Natural killer cell treated with Interleukin-12 subunit alpha and Interleukin-12 subunit beta and Interleukin-15 and Interleukin-18, amount 100 ng/mL, for 72 hours (primary cell): ENCODE measurements around the gene HMGXB3. TPM values are rescaled to one million over a fixed set of nuclear protein-coding genes. Genes with fewer than 3 reads are reported as not detected.
"Not testable (repeated sequence)": the region's sequence is repeated elsewhere in the genome, so short reads cannot be mapped to it uniquely, and the experiment has no call there.

Experiments
- ATAC-seq, 2 donors: fragments of 150-1000 bp; cut with Tn5 transposase in 1 of 2; sonication (Bioruptor Pico), chemical (Tn5 transposase) in 1 of 2; 2 replicates each; pipeline ENCODE4 v1.10.0; 2021
- DNase-seq: peaks from one replicate; pipeline ENCODE4 v3.0.0; 2022; ENCODE audit warnings: low spot score
- H3K27ac Mint-ChIP-seq, 2 donors: 1 replicate in 1 of 2; 2 replicates in 1 of 2; pipeline ENCODE4 v1.8.0; 2022; ENCODE audit warnings: mixed read lengths in 2 of 2, mild to moderate bottlenecking in 1 of 2, moderate library complexity in 1 of 2
- H3K27me3 Mint-ChIP-seq, 2 donors: 1 replicate in 1 of 2; 2 replicates in 1 of 2; pipeline ENCODE4 v1.8.0; 2022; ENCODE audit warnings: mixed read lengths in 2 of 2
- H3K36me3 Mint-ChIP-seq: one replicate; pipeline ENCODE4 v1.8.0; 2022; ENCODE audit warnings: mixed read lengths
- H3K4me1 Mint-ChIP-seq, 2 donors: 1 replicate in 1 of 2; 2 replicates in 1 of 2; pipeline ENCODE4 v1.8.0; 2022; ENCODE audit warnings: low read depth in 2 of 2, mixed read lengths in 2 of 2, mild to moderate bottlenecking in 1 of 2
- H3K4me3 Mint-ChIP-seq: one replicate; pipeline ENCODE4 v1.8.0; 2022; ENCODE audit warnings: mixed read lengths
- H3K9me3 Mint-ChIP-seq: 2 replicates; pipeline ENCODE4 v1.8.0; 2022; ENCODE audit warnings: mixed read lengths
- total RNA-seq, 2 donors: library from RNA; stranded (reverse); gene quantifications; one replicate each; pipeline ENCODE4 v1.2.3, GENCODE V29; 2022

Gene HMGXB3
- total RNA-seq, 2 donors from 2014 or later, result 47.5 to 76.7 TPM

DNA sequence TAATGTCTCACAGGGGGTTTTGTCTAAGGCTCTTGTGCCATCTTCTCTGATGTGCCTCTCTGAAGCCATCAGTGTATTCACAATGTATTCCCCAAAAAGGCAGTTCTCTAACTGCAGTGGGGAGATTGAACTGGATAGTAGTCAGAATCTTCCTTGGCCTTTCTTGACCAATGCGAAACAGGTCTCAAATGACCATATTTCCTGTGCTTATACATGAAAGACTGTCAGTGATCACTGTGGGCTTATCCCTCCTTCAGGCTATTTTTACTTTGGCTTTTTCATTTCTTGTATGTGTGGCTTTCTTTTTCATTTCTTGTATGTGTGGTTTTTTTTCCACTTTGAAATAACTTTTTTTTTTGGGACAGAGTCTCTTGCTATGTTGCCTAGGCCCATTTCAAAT is 19.7 kb downstream of the HMGXB3 start:
- Mint-ChIP-seq H3K4me3 (no peak overlapping the region), H3K36me3 (peaks cover 65% of the 10 kb centered on the region), H3K4me1 (peaks cover 9 to 12% of the 10 kb centered on the region in 2 donors), H3K27ac (no peak overlapping the region), H3K27me3 (no peaks in the 10 kb centered on the region), H3K9me3 (no peaks in the 10 kb centered on the region)
- DNase-seq (no peak), ATAC-seq (no peak)

- DNase-seq (no peak), ATAC-seq (no peak)
- H3K9me3 Mint-ChIP-seq, result no peaks in the 10 kb centered on the region
- H3K4me3 Mint-ChIP-seq, result no peak overlapping the region
- H3K36me3 Mint-ChIP-seq, result peaks cover 56% of the 10 kb centered on the region
- peak overlapping the region in 1 of 2 donors; percentile 60 for H3K27ac Mint-ChIP-seq
- H3K27me3 Mint-ChIP-seq, result no peaks in the 10 kb centered on the region
- H3K4me1 Mint-ChIP-seq, result peaks cover 9 to 12% of the 10 kb centered on the region in 2 donors
Observed at GRCh38 chr5:150021491-150022157, 21.1 kb downstream of the HMGXB3 start.

DNA sequence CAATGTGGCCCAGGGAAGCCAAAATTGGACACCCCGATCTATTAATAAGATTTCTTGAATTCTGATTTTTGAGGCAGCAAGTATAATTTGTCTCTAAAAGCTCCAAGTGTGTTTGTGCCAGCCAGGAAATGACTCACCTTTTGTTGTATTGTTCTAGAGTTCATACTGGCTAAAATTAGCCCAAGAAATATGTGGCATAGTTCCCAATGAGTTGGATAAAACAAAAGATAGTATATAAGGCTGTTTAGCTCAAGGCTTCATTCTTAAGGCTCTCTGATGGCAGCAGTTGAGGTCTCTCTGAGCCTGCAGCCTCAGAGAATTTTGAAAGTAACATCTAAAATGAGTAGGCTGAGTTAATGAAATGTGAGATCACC is 21.6 kb downstream of the HMGXB3 start:
- Mint-ChIP-seq H3K36me3 (peaks cover 50% of the 10 kb centered on the region), H3K4me1 (peaks cover 9 to 12% of the 10 kb centered on the region in 2 donors), H3K4me3 (no peak overlapping the region), H3K27ac (peak overlapping the region in 1 of 2 donors; percentile 60), H3K9me3 (no peaks in the 10 kb centered on the region), H3K27me3 (no peaks in the 10 kb centered on the region)
- DNase-seq (no peak), ATAC-seq (no peak)

GRCh38 chr5:150022681-150023080 is 22.1 kb downstream of the HMGXB3 start:
- ATAC-seq (no peak), DNase-seq (no peak)
- H3K27me3 Mint-ChIP-seq, result no peaks in the 10 kb centered on the region
- no peak overlapping the region for H3K4me3 Mint-ChIP-seq
- H3K4me1 Mint-ChIP-seq, result peaks cover 9 to 12% of the 10 kb centered on the region in 2 donors
- H3K9me3 Mint-ChIP-seq, result no peaks in the 10 kb centered on the region
- peaks cover 46% of the 10 kb centered on the region for H3K36me3 Mint-ChIP-seq
- no peak overlapping the region for H3K27ac Mint-ChIP-seq

DNA sequence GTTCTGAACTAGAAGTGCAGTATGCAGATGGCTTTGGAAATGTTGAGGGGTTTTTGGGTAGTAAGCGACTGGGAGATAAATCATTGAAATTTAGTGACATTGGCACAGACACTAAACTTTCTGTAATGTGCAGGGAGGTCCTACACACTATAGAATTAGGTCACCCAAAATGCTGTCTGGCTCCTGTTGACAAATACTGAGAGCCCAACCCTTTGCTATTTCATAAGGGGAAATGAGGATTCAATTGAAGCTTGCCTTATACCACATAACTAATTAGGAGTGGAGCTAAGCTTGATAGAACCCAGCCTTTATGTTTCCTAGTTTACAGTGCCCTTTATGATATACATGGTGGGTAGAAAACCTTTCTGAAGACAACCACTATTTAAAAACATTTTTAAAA is 22.6 kb downstream of the HMGXB3 start:
- H3K27ac Mint-ChIP-seq, result no peak overlapping the region
- H3K9me3 Mint-ChIP-seq, result no peaks in the 10 kb centered on the region
- no peaks in the 10 kb centered on the region for H3K27me3 Mint-ChIP-seq
- peaks cover 46% of the 10 kb centered on the region for H3K36me3 Mint-ChIP-seq
- DNase-seq (no peak), ATAC-seq (no peak)
- no peak overlapping the region for H3K4me3 Mint-ChIP-seq
- peaks cover 9 to 12% of the 10 kb centered on the region in 2 donors for H3K4me1 Mint-ChIP-seq

- no peak for ATAC-seq
- Mint-ChIP-seq H3K9me3 (no peaks in the 10 kb centered on the region), H3K36me3 (peaks cover 45% of the 10 kb centered on the region), H3K27me3 (no peaks in the 10 kb centered on the region), H3K4me3 (no peak overlapping the region), H3K27ac (no peak overlapping the region), H3K4me1 (peaks cover 9 to 12% of the 10 kb centered on the region in 2 donors)
- no peak for DNase-seq
Observed at GRCh38 chr5:150024346-150024984, 23.9 kb downstream of the HMGXB3 start.

GRCh38 chr5:150026682-150027172 is 26.2 kb downstream of the HMGXB3 start:
- H3K27ac Mint-ChIP-seq, result no peak overlapping the region
- H3K4me3 Mint-ChIP-seq, result no peak overlapping the region
- peaks cover 37% of the 10 kb centered on the region for H3K36me3 Mint-ChIP-seq
- no peak for DNase-seq
- H3K9me3 Mint-ChIP-seq, result no peaks in the 10 kb centered on the region
- H3K27me3 Mint-ChIP-seq, result no peaks in the 10 kb centered on the region
- ATAC-seq, result no peak
- peaks cover 5 to 7% of the 10 kb centered on the region in 2 donors for H3K4me1 Mint-ChIP-seq

DNA sequence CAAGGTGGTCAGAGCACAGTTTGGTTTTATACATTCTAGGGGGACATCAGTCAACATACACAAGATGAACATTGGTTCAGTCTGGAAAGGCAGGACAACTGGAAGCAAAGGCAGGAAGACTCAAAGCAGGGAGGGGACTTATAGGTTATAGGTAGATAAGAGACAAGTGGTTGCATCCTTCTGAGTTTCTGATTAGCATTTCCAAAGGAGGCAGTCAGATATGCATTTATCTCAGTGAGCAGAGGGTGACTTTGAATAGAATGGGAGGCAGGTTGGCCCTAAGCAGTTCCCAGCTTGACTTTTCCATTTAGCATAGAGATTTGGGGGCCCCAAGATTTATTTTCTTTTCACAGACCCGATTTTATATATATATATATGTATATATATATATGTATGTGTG is 27.5 kb downstream of the HMGXB3 start:
- not testable (repeated sequence) for H3K4me1 Mint-ChIP-seq, ATAC-seq, H3K27me3 Mint-ChIP-seq, H3K27ac Mint-ChIP-seq, H3K4me3 Mint-ChIP-seq, H3K9me3 Mint-ChIP-seq, DNase-seq
- peaks cover 40% of the 10 kb centered on the region for H3K36me3 Mint-ChIP-seq

DNA sequence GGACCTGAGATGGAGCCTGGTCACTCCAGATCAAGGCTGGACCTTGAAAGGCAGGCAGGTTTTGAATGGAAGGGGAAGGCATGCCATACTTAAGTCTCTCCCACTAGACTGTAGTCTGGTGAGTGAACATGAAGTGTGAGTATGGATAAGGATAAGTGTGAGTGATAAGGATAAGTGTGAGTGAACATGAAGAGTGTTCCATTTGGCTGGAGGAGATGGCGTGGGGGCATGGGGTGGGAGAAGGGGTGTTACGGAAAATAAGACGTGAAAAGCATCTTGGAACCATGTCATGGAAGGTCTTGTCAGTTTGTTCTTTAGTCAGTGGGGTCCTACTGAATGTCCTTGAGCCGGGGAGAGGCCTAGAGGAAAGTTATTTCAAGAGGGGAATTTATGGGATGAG is 32.8 kb downstream of the HMGXB3 start:
- Mint-ChIP-seq H3K27me3 (no peaks in the 10 kb centered on the region), H3K27ac (no peak overlapping the region), H3K9me3 (no peaks in the 10 kb centered on the region), H3K4me3 (no peak overlapping the region), H3K36me3 (peaks cover 63% of the 10 kb centered on the region), H3K4me1 (peaks cover 0 to 3% of the 10 kb centered on the region in 2 donors)
- ATAC-seq (no peak), DNase-seq (no peak)

DNA sequence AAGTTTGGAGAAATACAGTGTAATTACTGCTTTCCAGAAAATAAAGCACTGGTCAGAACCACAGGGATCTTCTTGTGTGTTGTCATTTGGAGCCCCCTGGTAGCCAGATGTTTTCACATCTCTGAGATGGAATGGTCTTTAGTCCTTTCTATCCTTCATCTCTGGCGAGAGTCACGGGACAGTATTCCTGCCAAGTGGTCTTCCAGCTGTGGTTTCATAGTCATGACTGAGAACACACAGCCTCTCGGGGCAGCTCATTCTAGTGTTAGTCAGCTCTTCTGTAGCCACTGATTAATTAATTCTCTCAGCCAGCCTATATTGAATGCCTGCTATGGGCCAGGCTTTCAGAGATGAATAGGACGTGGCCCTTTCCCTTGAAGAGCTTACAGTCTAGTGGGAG is 34.1 kb downstream of the HMGXB3 start:
- Mint-ChIP-seq H3K27me3 (no peaks in the 10 kb centered on the region), H3K4me1 (peaks cover 0 to under 1% of the 10 kb centered on the region in 2 donors), H3K36me3 (peaks cover 69% of the 10 kb centered on the region), H3K4me3 (no peak overlapping the region), H3K27ac (no peak overlapping the region), H3K9me3 (no peaks in the 10 kb centered on the region)
- ATAC-seq (no peak), DNase-seq (no peak)

GRCh38 chr5:150035139-150035895 is 34.8 kb downstream of the HMGXB3 start:
- ATAC-seq, result no peak
- no peak for DNase-seq
- H3K4me1 Mint-ChIP-seq, result no peaks in the 10 kb centered on the region
- no peak overlapping the region for H3K27ac Mint-ChIP-seq
- H3K4me3 Mint-ChIP-seq, result no peak overlapping the region
- no peaks in the 10 kb centered on the region for H3K9me3 Mint-ChIP-seq
- H3K27me3 Mint-ChIP-seq, result no peaks in the 10 kb centered on the region
- H3K36me3 Mint-ChIP-seq, result peaks cover 70% of the 10 kb centered on the region

- Mint-ChIP-seq H3K4me1 (peaks cover 0 to 3% of the 10 kb centered on the region in 2 donors), H3K4me3 (no peak overlapping the region), H3K27me3 (peaks cover 0 to 3% of the 10 kb centered on the region in 2 donors), H3K27ac (no peak overlapping the region), H3K36me3 (peaks cover 74% of the 10 kb centered on the region), H3K9me3 (no peaks in the 10 kb centered on the region)
- DNase-seq, result no peak
- no peak for ATAC-seq
Observed at GRCh38 chr5:150036513-150036912, 36.0 kb downstream of the HMGXB3 start.

GRCh38 chr5:150038547-150038946 is 38.0 kb downstream of the HMGXB3 start:
- DNase-seq (no peak), ATAC-seq (no peak)
- H3K36me3 Mint-ChIP-seq, result peaks cover 78% of the 10 kb centered on the region
- no peaks in the 10 kb centered on the region for H3K9me3 Mint-ChIP-seq
- H3K4me1 Mint-ChIP-seq, result peaks cover 16 to 20% of the 10 kb centered on the region in 2 donors
- peaks cover 0 to 3% of the 10 kb centered on the region in 2 donors for H3K27me3 Mint-ChIP-seq
- no peak overlapping the region for H3K27ac Mint-ChIP-seq
- H3K4me3 Mint-ChIP-seq, result no peak overlapping the region

DNA sequence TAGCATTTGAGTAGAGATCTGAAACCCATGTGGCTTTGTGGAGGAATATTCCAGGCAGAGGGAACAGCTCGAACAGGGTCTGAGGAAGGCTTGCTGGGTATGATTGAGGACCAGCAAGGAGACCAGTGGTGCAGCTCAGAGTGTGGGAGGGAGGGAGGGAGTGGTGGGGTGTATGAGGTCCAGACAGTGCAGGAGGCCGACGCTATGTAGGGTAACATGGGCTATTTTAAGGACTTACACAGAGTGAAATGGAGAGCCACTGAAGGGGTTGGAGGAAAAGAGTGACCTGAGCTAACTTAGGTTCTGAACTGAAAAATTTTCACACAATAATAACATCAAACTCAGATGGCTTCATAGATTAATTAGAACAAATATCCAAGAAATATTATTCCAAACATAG is 41.9 kb downstream of the HMGXB3 start:
- peaks cover 0 to 6% of the 10 kb centered on the region in 2 donors for H3K27me3 Mint-ChIP-seq
- H3K9me3 Mint-ChIP-seq, result no peaks in the 10 kb centered on the region
- H3K4me3 Mint-ChIP-seq, result no peak overlapping the region
- ATAC-seq, result no peak
- peaks cover 64% of the 10 kb centered on the region for H3K36me3 Mint-ChIP-seq
- H3K4me1 Mint-ChIP-seq, result peaks cover 47 to 51% of the 10 kb centered on the region in 2 donors
- H3K27ac Mint-ChIP-seq, result no peak overlapping the region
- no peak for DNase-seq
